NCI-H2107 treated with DMSO at 0.1 percent for 48 hours (cell line): ENCODE results near the gene EXOC6.
A peak's percentile ranks its signal among the peaks of the same experiment; 100 is the strongest.

Experiments used
- DNase-seq: peaks from one replicate; lab custom pipeline; 2025; ENCODE audit not compliant: unreplicated experiment; lab: John Stamatoyannopoulos, UW

EXOC6 gene

DNA sequence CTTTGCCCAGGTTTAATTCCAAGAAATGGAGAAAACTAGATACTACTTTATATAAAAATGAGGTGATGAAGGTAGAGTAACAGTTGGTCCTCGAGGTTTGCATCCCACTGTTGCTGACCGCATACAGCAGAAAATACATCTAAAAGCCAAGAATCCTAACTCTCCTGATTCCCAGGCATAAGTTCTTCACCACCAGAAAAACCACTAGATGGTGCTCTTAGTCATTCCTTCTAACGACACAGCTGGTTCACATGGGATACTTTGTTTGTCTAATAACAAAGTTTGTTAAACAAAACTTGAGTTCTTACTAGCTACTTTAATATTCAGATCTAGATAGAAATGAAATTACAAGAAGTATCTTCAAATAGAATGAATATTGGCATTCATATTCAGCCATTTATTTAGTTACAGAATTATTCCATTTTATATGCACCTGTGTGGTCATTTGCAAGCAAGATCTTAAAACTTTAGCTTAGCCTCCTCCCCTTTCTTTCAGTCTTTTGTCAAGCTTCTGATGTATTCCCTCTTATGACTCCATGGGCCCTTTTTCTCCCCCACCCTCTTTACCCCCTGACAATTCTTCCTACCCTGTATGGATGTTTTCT lies 158.2 kb downstream of the EXOC6 start:
- DNase-seq: peak; percentile 29

DNA sequence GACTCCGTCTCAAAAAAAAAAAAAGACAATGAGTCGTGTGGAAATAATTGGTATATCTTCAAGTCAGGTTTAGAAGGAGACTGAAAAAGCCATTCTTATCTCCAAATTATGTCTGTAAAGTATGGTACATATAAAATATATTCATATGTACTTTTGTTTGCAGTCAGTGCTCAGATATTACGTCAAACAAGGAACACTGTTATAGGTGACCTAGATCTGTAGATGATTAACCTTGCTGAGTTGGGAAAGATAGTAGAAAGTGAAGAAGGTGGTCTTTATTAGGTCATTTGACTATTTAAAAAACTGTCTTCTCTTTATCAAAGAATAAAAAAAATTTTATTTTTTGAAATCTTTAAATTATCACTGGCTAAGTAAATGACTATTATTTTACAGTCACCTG lies 167.4 kb downstream of the EXOC6 start:
- no peak for DNase-seq

GRCh38 chr10:93023013-93023650 lies 174.8 kb downstream of the EXOC6 start:
- DNase-seq: no peak

- no peak for DNase-seq
Measured at GRCh38 chr10:93026072-93026471, 177.8 kb downstream of the EXOC6 start.

DNA sequence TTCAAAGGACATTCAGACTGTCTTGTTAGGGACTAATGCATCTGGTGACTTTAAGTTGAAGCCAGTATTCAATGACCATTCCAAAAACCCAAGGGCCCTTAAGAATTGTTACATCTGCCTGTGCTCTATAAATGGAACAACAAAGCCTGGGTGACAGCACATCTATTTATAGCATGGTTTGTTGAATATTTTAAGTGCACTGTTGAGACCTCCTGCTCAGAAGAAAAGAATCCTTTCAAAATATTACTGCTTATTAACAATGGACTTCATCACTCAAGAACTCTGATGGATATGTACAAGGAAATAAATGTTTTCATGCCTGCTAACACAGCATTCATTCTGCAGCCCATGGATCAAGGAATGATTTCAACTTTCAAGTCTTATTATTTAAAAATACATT lies 179.2 kb downstream of the EXOC6 start:
- DNase-seq: no peak

DNA sequence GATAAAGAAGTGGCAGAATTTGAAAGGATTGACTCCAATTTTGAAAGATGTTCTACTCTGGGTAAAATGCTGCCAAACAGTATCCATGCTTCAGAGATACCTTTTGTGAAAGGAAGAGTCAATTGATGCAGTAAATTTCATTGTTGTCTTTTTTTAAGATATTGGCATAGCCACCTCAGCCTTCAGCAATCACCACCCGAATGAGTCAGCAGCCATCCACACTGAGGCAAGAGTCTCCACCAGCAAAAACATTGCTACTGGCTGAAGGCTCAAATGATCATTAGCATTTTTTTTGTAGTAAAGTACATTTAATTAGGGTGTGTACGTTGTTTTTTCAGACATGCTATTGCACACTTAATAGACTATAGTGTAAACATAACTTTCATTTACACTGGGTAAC lies 180.6 kb downstream of the EXOC6 start:
- DNase-seq: no peak

DNA sequence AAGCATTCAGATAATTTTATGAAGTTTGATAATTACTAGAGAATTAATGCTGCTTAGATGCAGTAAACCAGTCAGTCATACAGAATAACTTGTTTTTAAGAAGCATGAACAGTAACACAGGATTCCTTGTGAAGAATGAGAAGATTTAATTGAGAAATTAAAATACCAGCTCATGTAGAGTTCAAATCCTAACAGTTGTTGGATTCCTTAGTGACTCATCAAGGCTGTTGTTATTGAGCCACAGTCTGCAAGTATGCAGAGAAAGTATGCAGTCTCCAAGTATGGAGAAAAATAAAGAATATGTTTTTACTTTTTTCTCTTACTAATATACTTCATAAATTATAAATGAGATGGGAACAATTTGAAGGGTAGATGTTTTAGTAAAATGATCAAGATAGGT lies 182.1 kb downstream of the EXOC6 start:
- DNase-seq: no peak

- DNase-seq: no peak
Measured at GRCh38 chr10:93032105-93032808, 183.9 kb downstream of the EXOC6 start.

DNA sequence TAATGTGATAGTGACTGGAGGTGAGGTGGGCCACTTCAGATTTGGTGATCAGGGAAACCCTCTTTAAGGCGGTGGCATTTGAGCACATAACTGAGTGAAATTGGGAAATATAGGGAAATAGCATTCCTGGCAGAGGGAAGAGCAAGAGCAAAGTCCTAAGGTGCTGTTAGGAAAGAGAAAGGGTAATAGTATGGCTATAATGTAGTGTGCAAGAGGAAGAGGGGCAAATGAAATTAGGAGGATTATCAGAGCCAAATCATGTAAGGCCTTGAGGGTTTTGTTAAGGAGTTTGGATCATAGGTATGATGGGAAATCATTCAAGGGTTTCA lies 184.5 kb downstream of the EXOC6 start:
- no peak for DNase-seq

DNA sequence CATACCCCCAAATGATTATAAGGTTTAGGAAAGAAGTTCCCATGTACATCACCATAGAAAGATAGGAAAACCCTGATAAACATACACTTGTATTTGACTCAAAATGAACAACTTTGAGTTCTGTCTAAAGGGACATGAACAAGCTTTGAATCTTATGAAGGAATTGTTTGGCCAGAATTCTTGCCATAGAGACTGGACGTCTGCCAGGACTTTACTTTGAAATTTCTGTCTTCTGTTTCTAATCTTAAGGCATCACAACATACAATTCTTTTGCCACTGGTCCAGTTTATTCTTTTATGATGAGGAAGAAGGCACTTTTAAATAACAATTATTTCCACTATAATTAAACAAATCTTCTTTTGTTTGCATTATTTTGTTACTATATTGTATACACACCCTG lies 186.1 kb downstream of the EXOC6 start:
- DNase-seq: no peak

GRCh38 chr10:93039110-93039509 lies 190.8 kb downstream of the EXOC6 start:
- no peak for DNase-seq

DNA sequence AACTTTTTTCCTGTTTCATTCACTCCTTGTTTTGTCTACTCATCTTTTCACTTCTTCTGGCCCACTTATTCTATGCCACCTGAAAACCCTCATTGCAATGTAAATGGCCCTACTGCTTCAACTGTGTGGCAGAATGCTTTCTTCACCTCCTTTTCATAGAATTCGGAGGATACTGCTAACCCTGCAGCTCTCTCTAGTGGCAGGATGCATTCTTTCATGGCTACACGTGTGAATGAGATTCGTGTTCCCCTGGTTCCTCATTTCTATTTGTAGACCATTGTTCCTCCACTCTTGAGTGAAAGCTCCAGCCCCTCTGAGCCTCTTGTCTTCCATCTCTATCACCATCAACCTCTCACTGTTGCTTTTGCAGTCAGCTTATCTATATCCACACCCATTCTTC lies 191.4 kb downstream of the EXOC6 start:
- no peak for DNase-seq

GRCh38 chr10:93054486-93054885 lies 206.2 kb downstream of the EXOC6 start:
- no peak for DNase-seq

DNA sequence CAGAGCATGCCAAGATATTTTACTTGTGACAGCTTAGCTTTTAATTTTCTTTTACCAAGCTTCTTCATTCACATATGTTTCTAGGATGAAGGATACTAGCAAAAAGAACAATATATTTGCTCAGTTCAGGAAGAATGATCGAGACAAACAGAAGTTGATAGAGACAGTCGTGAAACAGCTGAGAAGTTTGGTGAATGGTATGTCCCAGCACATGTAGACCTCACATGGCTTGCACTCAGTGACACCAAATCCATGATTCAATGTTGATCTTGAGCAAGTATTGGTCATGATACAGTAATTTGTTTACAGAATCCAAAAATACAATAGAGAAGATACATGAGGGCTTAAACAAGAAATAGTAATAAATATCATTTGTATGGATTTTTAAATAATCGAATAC lies 209.8 kb downstream of the EXOC6 start:
- DNase-seq: no peak

GRCh38 chr10:93059975-93060886 lies 211.9 kb downstream of the EXOC6 start, which contains the start of gene CYP26C1:
TSS of gene CYP26C1 (plus strand) at chr10:93060798. CDS start at chr10:93061264, 466 bp downstream.
- no peak for DNase-seq

DNA sequence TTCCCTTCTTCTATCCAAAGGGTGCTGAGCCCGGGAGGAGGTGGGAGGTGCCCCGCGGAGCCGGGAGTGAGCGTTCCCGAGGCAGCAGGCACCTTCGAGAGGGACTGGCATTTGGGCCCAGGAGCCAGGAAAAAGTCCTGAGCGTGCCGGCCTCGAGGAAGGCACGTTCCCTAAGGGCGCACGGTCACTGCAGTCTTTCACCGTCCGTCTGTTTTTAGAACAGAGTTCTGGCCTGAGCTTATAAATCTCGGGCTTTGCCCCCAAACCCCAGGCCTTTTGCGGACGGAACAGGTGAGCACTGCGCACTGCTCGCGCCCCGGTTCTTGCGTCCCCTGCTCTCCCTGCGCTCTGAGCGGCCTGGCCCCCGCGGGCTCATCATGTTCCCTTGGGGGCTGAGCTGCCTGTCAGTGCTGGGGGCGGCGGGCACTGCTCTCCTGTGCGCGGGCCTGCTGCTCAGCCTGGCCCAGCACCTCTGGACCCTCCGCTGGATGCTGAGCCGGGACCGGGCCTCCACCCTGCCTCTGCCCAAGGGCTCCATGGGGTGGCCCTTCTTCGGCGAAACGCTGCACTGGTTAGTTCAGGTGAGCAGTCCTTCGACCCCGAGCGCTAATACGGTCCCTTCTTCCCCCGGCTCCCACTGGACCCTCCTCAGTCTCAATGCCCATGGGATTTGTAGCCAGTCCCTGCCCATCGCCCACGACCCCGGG lies 212.7 kb downstream of the EXOC6 start:
- no peak for DNase-seq

DNA sequence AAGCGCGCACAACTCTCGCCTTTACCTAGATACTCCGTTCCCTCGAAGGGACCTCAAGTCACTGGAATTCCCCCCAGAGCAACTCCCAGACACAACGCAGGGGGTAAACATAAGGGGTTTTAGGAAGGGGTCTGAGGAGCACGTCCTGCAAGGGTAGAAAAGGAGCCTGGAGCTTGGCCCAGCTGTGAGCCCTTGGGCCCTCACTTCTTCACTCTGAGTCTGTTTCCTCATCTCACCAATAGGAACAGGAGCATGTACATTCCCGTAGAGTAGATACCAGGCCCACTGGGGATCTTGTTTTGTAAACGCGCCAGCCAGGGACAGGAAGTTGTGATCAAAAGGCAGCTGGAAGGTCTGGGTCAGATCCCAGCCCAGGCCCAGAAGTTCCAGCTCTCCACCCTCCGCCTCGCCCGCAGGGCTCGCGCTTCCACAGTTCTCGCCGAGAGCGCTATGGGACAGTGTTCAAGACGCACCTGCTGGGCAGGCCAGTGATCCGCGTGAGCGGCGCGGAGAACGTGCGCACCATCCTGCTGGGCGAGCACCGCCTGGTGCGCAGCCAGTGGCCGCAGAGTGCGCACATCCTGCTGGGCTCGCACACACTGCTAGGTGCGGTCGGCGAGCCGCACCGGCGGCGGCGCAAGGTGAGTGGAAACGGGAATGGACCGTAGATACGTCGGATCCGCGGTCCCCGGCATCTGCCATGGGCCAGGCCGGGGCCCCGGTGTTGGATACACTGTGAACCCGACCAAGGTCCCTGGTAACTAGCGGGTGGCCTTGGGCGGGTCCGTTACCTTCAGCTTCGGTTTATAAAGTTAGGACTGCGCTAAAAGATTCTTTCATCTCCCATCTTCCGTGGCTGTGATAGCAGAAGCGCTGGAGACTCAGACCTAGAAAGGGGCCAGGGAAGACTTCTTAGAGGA lies 213.5 kb downstream of the EXOC6 start:
- no peak for DNase-seq

DNA sequence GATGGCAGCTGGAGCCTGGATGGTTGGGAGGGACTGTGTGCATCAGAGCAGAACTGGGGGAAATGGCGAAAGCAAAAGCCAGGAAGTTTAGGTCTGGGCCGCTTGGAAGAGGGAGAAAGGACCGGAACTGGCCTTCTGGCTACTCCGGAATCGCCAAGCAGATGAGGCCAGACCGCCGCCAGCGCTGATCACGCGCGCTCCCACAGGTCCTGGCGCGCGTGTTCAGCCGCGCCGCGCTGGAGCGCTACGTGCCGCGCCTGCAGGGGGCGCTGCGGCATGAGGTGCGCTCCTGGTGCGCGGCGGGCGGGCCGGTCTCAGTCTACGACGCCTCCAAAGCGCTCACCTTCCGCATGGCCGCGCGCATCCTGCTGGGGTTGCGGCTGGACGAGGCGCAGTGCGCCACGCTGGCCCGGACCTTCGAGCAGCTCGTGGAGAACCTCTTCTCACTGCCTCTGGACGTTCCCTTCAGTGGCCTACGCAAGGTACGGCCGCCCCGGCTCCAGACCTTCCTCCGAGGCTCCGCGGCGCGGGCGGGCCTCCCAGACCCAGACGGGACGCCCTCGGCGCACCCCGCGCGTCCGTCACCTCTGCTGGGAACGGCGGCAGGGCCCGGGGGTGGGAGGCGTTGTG lies 214.3 kb downstream of the EXOC6 start:
- no peak for DNase-seq
